ENCODE data around the gene OR1N1. TPM values are rescaled to one million over a fixed set of nuclear protein-coding genes. Genes with fewer than 3 reads are reported as not detected.
"Not testable (repeated sequence)": the region's sequence is repeated elsewhere in the genome, so short reads cannot be mapped to it uniquely, and the experiment has no call there.

OR1N1 gene
- total and polyA plus RNA-seq, 3 experiments from 2014 or later: not detected

- H3K4me3 Mint-ChIP-seq: no peak overlapping the region
- POLR2A ChIA-PET: no interaction called here
These were observed 11.7 kb upstream of the OR1N1 start for GRCh38 chr9:122538757-122539156.

GRCh38 chr9:122537066-122537465 lies 10.0 kb upstream of the OR1N1 start:
- H3K36me3 Mint-ChIP-seq; POLR2A ChIA-PET; H3K4me1 Mint-ChIP-seq; CTCF ChIA-PET; H3K4me3 ChIP-seq (ENCODE audit: low read length); H3K4me3 Mint-ChIP-seq; H3K4me1 ChIP-seq (ENCODE audit: insufficient read depth, low read length); H3K9me3 Mint-ChIP-seq; DNase-seq; H3K36me3 ChIP-seq (ENCODE audit: insufficient read depth, low read length); H3K9me3 ChIP-seq (ENCODE audit: low read length); H3K27me3 ChIP-seq (ENCODE audit: insufficient read depth, low read length, poor library complexity, severe bottlenecking); H3K27ac ChIP-seq (ENCODE audit: low read depth, low read length); H3K27me3 Mint-ChIP-seq; H3K27ac Mint-ChIP-seq: not testable (repeated sequence)

More at GRCh38 chr9:122538757-122539156, 11.7 kb upstream of the OR1N1 start:
- H3K27ac ChIP-seq (ENCODE audit: low read depth, low read length): no peak overlapping the region
- Mint-ChIP-seq H3K36me3 (no peaks in the 10 kb centered on the region), H3K9me3 (peaks cover 0 to 5% (median 0%) of the 10 kb centered on the region in 5 donors), H3K27me3 (peaks cover 3 to 9% of the 10 kb centered on the region in 2 donors), H3K4me1 (no peaks in the 10 kb centered on the region), H3K27ac (no peak overlapping the region)
- no peaks in the 10 kb centered on the region for H3K4me1 ChIP-seq (ENCODE audit: insufficient read depth, low read length)
- DNase-seq: no peak
- H3K36me3 ChIP-seq (ENCODE audit: insufficient read depth, low read length): no peaks in the 10 kb centered on the region
- H3K4me3 ChIP-seq (ENCODE audit: low read length): no peak overlapping the region
- H3K9me3 ChIP-seq (ENCODE audit: low read length): no peaks in the 10 kb centered on the region
- H3K27me3 ChIP-seq (ENCODE audit: insufficient read depth, low read length, poor library complexity, severe bottlenecking): no peaks in the 10 kb centered on the region
- CTCF ChIA-PET: no interaction called here

GRCh38 chr9:122536134-122536533 lies 9.0 kb upstream of the OR1N1 start:
- Mint-ChIP-seq H3K9me3 (peaks cover 0 to 5% (median 0%) of the 10 kb centered on the region in 5 donors), H3K4me1 (no peaks in the 10 kb centered on the region), H3K27ac (no peak overlapping the region), H3K4me3 (no peak overlapping the region), H3K27me3 (peaks cover 0 to 2% of the 10 kb centered on the region in 2 donors), H3K36me3 (no peaks in the 10 kb centered on the region)
- Histone ChIP-seq H3K4me3 (ENCODE audit: low read length) (no peak overlapping the region), H3K4me1 (ENCODE audit: insufficient read depth, low read length) (no peaks in the 10 kb centered on the region), H3K36me3 (ENCODE audit: insufficient read depth, low read length) (no peaks in the 10 kb centered on the region), H3K27ac (ENCODE audit: low read depth, low read length) (no peak overlapping the region), H3K27me3 (ENCODE audit: insufficient read depth, low read length, poor library complexity, severe bottlenecking) (no peaks in the 10 kb centered on the region), H3K9me3 (ENCODE audit: low read length) (no peaks in the 10 kb centered on the region)
- ChIA-PET POLR2A (no interaction called here), CTCF (no interaction called here)
- no peak for DNase-seq

- CTCF ChIA-PET; POLR2A ChIA-PET; H3K4me1 ChIP-seq (ENCODE audit: insufficient read depth, low read length); H3K4me1 Mint-ChIP-seq; H3K9me3 Mint-ChIP-seq; H3K27me3 ChIP-seq (ENCODE audit: insufficient read depth, low read length, poor library complexity, severe bottlenecking); H3K27ac ChIP-seq (ENCODE audit: low read depth, low read length); H3K36me3 ChIP-seq (ENCODE audit: insufficient read depth, low read length); DNase-seq; H3K36me3 Mint-ChIP-seq; H3K4me3 Mint-ChIP-seq; H3K4me3 ChIP-seq (ENCODE audit: low read length); H3K9me3 ChIP-seq (ENCODE audit: low read length): not testable (repeated sequence)
- H3K27me3 Mint-ChIP-seq: peaks cover 10 to 12% of the 10 kb centered on the region in 2 donors
- peak overlapping the region in 1 of 8 donors; percentile 77 for H3K27ac Mint-ChIP-seq
These were observed 4.1 kb upstream of the OR1N1 start for GRCh38 chr9:122531157-122531556.

DNA sequence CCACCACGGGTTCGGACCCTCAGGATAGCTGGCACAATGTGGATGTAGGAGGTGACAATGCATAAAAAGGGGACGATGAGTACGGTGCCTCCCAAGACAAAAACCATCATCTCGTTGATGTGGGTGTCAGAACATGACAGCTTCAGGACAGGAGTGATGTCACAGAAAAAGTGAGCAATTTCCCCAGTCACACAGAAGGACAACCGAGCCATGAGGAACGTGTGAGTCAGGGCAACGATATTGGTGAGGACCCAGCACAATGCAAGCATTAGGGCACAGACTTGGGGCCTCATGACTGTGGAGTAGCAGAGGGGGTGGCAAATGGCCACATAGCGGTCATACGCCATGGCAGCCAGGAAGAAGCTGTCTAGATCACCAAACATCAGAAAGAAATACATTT lies 491 bp downstream of the OR1N1 start:
- Histone ChIP-seq H3K4me3 (ENCODE audit: low read length) (no peak overlapping the region), H3K9me3 (ENCODE audit: low read length) (no peaks in the 10 kb centered on the region), H3K36me3 (ENCODE audit: insufficient read depth, low read length) (no peaks in the 10 kb centered on the region), H3K27ac (ENCODE audit: low read depth, low read length) (no peak overlapping the region), H3K4me1 (ENCODE audit: insufficient read depth, low read length) (no peaks in the 10 kb centered on the region), H3K27me3 (ENCODE audit: insufficient read depth, low read length, poor library complexity, severe bottlenecking) (no peaks in the 10 kb centered on the region)
- Mint-ChIP-seq H3K4me3 (no peak overlapping the region), H3K27ac (no peak overlapping the region), H3K27me3 (peaks cover 10 to 31% of the 10 kb centered on the region in 2 donors), H3K4me1 (no peaks in the 10 kb centered on the region), H3K9me3 (no peaks in the 10 kb centered on the region), H3K36me3 (no peaks in the 10 kb centered on the region)
- ChIA-PET POLR2A (no interaction called here), CTCF (no interaction called here)
- no peak for DNase-seq

- Mint-ChIP-seq H3K27ac (no peak overlapping the region), H3K4me3 (no peak overlapping the region), H3K4me1 (no peaks in the 10 kb centered on the region), H3K27me3 (peaks cover 0 to 39% of the 10 kb centered on the region in 2 donors), H3K9me3 (peaks cover 0 to 1% (median 0%) of the 10 kb centered on the region in 5 donors), H3K36me3 (no peaks in the 10 kb centered on the region)
- H3K4me1 ChIP-seq (ENCODE audit: insufficient read depth, low read length): no peaks in the 10 kb centered on the region
- no peaks in the 10 kb centered on the region for H3K27me3 ChIP-seq (ENCODE audit: insufficient read depth, low read length, poor library complexity, severe bottlenecking)
- H3K36me3 ChIP-seq (ENCODE audit: insufficient read depth, low read length): no peaks in the 10 kb centered on the region
- CTCF ChIA-PET: no interaction called here
- H3K27ac ChIP-seq (ENCODE audit: low read depth, low read length): no peak overlapping the region
- no peaks in the 10 kb centered on the region for H3K9me3 ChIP-seq (ENCODE audit: low read length)
- no peak for DNase-seq
- POLR2A ChIA-PET: no interaction called here
- no peak overlapping the region for H3K4me3 ChIP-seq (ENCODE audit: low read length)
These were observed 7.7 kb downstream of the OR1N1 start for GRCh38 chr9:122519376-122519775.

GRCh38 chr9:122518841-122519240 lies 8.3 kb downstream of the OR1N1 start, which contains the start of gene OR1J4:
OR1J4 (plus strand) TSS chr9:122519141; CDS start chr9:122519141, 0 bp downstream.
- DNase-seq: no peak
- H3K36me3 Mint-ChIP-seq: no peaks in the 10 kb centered on the region
- no peak within 1 kb of the TSS for H3K27ac Mint-ChIP-seq
- H3K4me1 Mint-ChIP-seq: no peaks in the 10 kb centered on the region
- ChIA-PET POLR2A (no interaction called here), CTCF (no interaction called here)
- peaks cover 0 to 1% (median 0%) of the 10 kb centered on the region in 5 donors for H3K9me3 Mint-ChIP-seq
- Histone ChIP-seq H3K9me3 (ENCODE audit: low read length) (no peaks in the 10 kb centered on the region), H3K27ac (ENCODE audit: low read depth, low read length) (no peak within 1 kb of the TSS), H3K36me3 (ENCODE audit: insufficient read depth, low read length) (no peaks in the 10 kb centered on the region), H3K27me3 (ENCODE audit: insufficient read depth, low read length, poor library complexity, severe bottlenecking) (no peaks in the 10 kb centered on the region), H3K4me3 (ENCODE audit: low read length) (no peak within 1 kb of the TSS), H3K4me1 (ENCODE audit: insufficient read depth, low read length) (no peaks in the 10 kb centered on the region)
- H3K4me3 Mint-ChIP-seq: no peak within 1 kb of the TSS
- H3K27me3 Mint-ChIP-seq: peaks cover 0 to 36% of the 10 kb centered on the region in 2 donors

GRCh38 chr9:122518226-122518625 lies 8.9 kb downstream of the OR1N1 start:
- Histone ChIP-seq H3K36me3 (ENCODE audit: insufficient read depth, low read length) (no peaks in the 10 kb centered on the region), H3K27ac (ENCODE audit: low read depth, low read length) (no peak overlapping the region), H3K4me3 (ENCODE audit: low read length) (no peak overlapping the region), H3K4me1 (ENCODE audit: insufficient read depth, low read length) (no peaks in the 10 kb centered on the region), H3K9me3 (ENCODE audit: low read length) (no peaks in the 10 kb centered on the region), H3K27me3 (ENCODE audit: insufficient read depth, low read length, poor library complexity, severe bottlenecking) (no peaks in the 10 kb centered on the region)
- no peak for DNase-seq
- Mint-ChIP-seq H3K27me3 (peaks cover 0 to 30% of the 10 kb centered on the region in 2 donors), H3K4me1 (no peaks in the 10 kb centered on the region), H3K4me3 (no peak overlapping the region), H3K36me3 (no peaks in the 10 kb centered on the region), H3K9me3 (peaks cover 0 to 1% (median 0%) of the 10 kb centered on the region in 5 donors), H3K27ac (no peak overlapping the region)
- CTCF ChIA-PET: no interaction called here
- POLR2A ChIA-PET: no interaction called here

GRCh38 chr9:122510502-122510901 lies 16.6 kb downstream of the OR1N1 start, which contains the start of gene OR1J2:
OR1J2 (plus strand) TSS chr9:122510802; CDS start chr9:122510802, 0 bp downstream.
- peaks cover 9 to 10% of the 10 kb centered on the region in 2 donors for H3K27me3 Mint-ChIP-seq
- no peaks in the 10 kb centered on the region for H3K36me3 Mint-ChIP-seq
- no peak within 1 kb of the TSS for H3K27ac Mint-ChIP-seq
- H3K4me3 Mint-ChIP-seq: no peak within 1 kb of the TSS
- no peaks in the 10 kb centered on the region for H3K9me3 Mint-ChIP-seq
- no peaks in the 10 kb centered on the region for H3K4me1 Mint-ChIP-seq
- ChIA-PET POLR2A (no interaction called here), CTCF (no interaction called here)
- no peak for DNase-seq
- Histone ChIP-seq H3K27ac (ENCODE audit: low read depth, low read length) (no peak within 1 kb of the TSS), H3K4me1 (ENCODE audit: insufficient read depth, low read length) (no peaks in the 10 kb centered on the region), H3K36me3 (ENCODE audit: insufficient read depth, low read length) (no peaks in the 10 kb centered on the region), H3K9me3 (ENCODE audit: low read length) (no peaks in the 10 kb centered on the region), H3K27me3 (ENCODE audit: insufficient read depth, low read length, poor library complexity, severe bottlenecking) (no peaks in the 10 kb centered on the region), H3K4me3 (ENCODE audit: low read length) (no peak within 1 kb of the TSS)

Data from CD8-positive, alpha-beta memory T cell (primary cell).